GM18858 (cell line): ENCODE data around the gene CELSR2.
A peak's percentile ranks its signal among the peaks of the same experiment; 100 is the strongest.

ENCODE experiments used
- ATAC-seq: cut with Tn5 transposase; IDR thresholded peaks from one replicate; pipeline ENCODE4 v1.9.1; 2021; ENCODE audit not compliant: unreplicated experiment

Gene CELSR2

DNA sequence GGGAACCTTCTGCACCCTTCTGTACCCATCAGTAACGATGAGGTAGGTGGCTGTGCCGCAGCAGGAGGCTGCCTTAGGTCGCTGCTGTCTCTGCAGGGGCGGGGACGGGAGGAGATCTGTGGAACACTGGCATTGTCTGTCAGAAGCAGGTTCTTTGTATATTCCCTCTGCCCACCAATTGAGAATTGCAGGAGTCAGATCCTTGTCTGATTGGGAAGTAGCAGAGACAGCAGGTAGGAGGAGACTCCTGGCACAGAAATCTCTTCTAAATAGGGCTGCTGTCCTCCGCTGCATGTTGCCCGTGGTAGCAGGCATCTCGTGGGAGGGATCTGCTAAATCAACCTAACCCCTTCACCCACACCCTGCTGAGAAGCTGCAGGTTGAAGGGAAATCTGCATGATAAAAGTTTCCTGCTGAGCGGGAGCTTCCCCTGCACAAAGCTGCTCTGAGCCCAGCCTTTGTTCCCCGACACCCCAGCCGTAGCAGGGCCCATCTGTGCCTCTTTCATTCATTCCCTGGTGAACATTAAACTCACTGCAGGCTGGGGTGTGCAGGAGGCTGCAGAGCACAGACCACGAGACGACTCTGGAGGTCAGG is 19.7 kb upstream of the CELSR2 start:
- no peak for ATAC-seq

GRCh38 chr1:109231066-109231465 is 18.3 kb upstream of the CELSR2 start:
- ATAC-seq, result no peak

GRCh38 chr1:109235137-109235536 is 14.2 kb upstream of the CELSR2 start:
- no peak for ATAC-seq

DNA sequence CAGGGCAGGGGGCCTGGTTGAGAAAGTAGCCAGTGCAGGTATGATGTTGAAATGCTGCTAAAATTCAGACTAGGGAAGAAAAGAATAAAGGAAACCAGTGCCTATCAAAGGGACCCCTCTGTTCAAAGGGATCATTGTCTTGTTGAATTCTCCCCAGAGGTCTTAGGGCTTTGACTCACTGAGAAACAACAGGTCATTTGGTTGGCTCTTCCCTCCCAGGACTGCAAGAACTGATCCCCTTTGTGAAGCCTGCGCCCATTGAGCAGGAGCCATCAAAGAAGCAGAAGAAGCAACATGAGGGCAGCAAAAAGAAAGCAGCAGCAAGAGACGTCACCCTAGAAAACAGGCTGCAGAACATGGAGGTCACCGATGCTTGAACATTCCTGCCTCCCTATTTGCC is 11.8 kb upstream of the CELSR2 start:
- ATAC-seq, result no peak

DNA sequence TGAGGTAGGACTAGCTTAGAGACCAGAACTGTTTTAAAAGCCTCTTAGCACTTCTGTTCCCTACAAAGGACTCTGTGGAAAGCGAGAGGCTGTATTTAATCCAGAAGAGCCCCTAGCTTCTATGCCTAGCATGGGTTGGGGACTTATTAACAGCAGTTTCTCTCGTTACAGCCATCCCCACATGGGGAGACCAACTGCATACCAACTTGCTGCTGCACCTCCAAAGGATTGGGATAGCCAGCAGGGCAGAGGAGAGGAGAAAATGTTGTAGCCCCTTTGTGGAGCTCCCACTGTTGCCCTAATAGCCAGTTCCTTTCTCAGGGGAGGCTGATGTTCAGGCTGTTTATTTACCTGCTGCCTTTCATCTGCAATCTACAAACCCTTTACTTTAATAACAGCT is 11.0 kb upstream of the CELSR2 start:
- no peak for ATAC-seq

GRCh38 chr1:109239047-109239408 is 10.3 kb upstream of the CELSR2 start:
- ATAC-seq, result no peak

DNA sequence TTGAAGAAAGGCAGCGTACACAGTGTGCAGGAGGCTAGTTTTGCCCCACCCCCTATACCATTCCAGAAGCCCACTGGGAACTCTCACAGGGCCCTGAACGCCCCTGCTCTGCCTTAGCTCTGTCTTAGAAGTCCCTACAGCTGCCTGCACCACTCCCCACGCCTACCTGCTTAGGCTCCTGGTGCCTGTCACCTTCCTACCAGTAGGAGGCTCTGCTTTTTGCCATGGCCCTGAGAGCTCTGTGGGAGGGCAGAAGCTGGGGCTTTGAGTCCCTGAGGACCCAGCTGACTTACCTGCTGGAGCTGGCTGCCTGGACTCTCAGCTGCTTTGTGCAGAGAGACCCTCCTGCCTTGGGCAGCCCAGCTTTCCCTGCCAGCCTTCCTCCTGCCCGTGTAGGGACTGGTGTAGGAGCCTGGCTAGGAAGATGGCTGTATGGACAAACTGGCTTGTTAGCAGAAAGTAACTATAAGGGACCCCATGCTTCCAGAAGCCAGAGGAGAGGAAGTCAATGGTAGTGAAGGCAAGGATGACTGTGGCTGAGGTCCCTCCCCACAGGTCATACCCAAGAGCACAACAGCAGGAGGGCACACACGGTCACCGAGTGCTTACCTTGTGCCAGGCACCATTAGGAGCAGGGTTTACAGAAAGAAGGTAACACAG is 9.8 kb upstream of the CELSR2 start:
- no peak for ATAC-seq

DNA sequence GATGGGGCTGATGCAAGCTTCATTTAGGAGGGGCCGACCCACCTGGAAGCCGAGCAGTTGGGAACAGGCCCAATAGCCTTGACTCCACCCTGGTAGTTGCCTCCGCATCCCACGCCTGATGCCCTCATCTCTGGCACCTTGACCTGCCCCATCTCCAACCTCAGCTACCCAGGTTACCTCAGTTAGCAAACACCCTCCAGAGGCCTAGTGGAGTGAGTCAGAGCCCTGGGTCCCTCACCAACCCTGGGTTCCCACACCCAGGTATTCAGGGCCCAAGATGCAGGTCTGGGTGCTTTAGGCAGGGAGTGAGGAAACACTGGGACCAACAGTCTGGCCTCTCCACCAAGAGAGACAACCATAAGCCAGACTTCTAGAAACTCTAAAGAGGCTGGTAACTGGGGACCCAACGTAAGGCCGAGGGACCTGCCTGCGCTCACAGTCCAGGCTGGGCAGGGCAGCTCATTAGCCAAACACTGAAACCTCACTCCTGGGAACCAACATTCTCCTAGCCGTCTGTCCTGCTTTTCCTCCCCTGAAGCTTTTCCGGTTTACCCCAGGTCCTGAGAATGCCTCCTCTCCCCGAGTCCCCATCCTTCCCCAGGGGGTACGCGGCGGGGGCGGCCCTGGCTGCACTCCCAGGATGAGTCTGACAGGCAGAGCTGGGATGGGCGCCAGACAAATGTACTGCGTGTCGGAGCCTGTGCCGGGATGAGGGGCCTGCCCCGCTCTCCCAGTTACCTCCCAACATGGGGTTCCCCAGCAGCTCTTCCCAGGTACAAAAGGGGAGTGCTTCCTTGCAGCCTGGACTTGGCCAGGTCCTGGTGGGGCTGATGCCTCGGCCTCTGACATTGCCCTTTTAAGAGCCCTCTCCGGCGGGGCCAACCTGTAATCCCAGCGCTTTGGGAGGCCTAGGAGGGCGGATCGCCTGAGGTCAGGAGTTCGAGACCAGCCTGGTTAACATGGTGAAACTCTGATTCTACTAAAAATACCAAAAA is 8.9 kb upstream of the CELSR2 start:
- ATAC-seq, result no peak

DNA sequence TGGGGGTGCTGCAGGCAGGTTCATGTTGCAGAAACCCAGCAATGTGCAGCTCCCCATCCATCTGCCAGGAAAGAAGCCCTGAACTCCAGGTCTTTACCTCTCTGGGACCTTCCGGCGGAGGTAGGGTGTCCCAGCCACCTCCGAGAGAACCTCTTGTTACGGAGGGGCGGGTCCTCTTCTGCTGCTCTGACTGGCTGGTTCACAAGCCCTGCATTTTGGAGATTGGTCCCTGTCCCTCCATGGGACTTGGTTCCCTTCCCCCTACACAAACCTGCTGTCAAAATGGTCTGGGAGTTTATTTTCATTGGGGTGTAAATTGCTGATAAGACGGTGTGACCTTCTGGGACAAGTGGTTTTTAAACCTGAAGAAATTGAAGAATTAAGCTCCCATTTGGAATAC is 8.0 kb upstream of the CELSR2 start:
- ATAC-seq, result no peak

- ATAC-seq, result no peak
Measured at GRCh38 chr1:109241841-109242345, 7.4 kb upstream of the CELSR2 start.

DNA sequence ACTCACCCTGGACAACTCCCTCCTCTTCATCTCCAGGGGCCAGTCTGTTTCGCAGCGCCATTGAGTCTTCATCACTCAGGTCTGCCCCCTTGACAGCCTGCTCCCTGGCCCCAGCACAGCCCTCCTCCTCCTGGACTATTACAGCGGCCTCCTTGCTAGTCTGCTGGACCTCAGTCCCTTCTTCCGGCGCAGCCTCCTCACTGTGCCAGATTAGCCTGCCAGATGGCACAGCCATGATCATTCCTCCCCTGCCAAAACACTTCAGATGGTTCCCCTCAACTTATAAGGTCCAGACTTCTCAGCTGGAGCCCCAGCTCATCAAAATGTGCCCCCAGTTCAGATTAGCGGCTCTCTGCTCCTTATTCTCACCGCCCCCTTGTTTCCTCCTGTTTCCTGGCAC is 7.0 kb upstream of the CELSR2 start:
- no peak for ATAC-seq

GRCh38 chr1:109243221-109243620 is 6.1 kb upstream of the CELSR2 start:
- no peak for ATAC-seq

- ATAC-seq, result no peak
Measured at GRCh38 chr1:109243860-109244552, 5.3 kb upstream of the CELSR2 start.

DNA sequence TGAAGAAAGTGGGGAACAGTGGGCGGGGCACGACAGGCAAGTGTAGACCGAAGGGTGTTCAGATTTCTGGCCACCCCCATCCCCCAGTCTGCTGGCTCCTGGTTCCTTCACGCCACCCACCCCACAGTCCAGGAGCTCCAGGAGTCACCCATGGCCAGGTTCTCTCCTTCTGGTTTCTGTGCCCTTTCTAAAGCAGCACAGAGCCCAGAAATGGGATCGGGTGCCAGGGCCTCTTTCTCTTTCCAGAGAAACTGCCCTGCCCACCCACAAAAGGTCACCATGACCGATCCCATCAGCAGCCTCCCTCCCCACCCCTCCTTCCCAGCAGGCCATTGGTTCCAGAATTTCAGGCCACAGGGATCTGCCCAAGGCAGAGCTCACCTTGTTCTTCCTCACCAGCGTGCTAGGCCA is 3.2 kb upstream of the CELSR2 start:
- no peak for ATAC-seq

DNA sequence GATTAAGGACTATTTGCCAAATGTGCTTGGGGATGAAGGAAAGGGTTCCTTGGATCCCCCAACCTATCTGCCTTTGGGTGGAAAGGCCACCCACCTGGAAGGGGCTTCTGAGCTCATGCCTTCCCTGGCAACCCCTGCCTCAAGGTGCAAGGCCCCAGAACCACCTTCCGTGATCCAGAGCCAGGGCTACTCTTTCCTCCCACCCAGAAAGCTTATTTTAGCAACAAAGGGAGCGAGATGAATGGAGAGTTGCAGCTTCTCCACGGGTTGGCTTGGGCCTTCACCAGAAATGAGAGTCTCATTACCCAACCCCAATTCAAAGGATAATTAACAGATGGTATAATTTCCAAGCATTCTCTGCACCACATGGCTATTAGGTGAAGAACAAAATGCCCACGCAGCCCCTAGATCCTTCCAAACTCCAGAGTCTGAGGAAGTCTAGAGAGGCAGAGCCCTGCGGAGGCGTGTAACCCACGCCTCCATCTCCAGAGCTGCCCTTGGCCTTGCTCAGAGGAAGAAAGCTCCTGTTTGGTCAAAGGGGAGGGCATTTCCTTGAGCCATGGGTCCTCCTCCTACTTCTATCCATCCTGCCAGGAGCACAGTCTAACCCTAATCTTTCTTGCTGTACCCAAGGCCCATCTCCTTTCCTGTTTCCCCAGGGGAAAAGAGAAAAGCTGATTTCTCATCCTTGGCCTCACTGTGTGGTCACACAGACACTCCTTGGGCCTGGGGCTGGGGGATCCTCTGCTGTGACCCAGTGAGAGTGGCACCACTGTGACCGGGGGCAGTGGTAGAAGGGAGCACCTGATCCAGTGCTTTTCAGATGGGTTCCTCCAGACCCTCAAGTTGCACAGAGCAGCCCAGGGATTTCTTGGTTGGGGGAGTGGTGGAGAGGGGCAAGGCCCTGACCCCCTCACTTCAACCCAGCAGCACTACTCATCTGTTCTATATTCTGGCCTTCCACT is 1.7 kb upstream of the CELSR2 start:
- no peak for ATAC-seq

DNA sequence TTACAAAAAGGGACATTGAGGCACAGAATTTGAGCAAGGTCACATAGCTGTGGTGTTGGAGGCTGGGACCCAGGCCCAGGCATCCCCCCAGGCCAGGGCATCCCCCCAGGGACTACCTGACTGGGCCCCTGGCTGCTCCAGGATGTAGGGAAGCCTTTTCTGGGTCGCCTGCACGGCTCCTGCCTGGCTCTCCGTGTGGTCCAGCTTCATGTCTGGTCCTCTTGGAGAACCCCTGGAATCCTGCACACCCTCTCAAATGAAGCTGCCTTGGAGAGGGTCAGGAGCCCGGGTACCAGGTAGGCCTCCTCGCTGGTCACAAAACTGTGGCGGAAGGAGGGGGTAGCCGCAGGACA is 919 bp upstream of the CELSR2 start:
- ATAC-seq, result no peak

GRCh38 chr1:109249654-109250401 is 489 bp downstream of the CELSR2 start:
- peak; percentile 25 for ATAC-seq

- no peak for ATAC-seq
Measured at GRCh38 chr1:109250454-109251276, 1.3 kb downstream of the CELSR2 start.
